ENCODE results near the gene PRSS33.

DNA sequence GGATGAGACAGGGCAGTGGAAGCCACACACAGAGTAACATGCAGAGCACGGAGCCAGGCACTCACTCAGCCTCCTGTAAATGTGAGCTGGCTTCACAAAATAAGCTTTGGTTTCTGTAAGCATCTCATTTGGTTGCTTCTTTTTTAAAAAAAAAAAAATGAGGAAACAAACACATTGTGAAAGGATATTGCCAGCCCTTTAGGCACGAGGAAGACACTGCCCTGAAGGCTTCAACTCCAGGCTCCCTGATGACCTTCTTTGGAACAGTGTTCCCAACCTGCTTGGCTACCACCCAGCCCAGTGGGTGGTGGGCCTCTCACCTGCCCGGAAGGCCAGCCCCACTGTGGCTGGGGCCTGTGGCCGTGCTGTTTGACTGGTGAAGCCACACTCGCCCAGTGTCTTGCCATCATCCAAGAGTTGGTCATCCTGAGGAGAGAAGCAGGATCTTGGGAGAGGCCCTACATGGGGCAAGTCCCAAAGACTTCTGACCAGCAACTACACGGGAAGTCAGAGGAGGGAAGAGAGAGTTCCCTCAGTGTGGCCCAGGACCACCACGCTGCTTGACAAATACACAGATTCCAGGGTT lies 12.1 kb downstream of the PRSS33 start:
- TF ChIP-seq CTCF (IDR thresholded peaks at IDR 0.05), result no peak
- TF ChIP-seq POLR2A (IDR thresholded peaks at IDR 0.05), result no peak
